HL-60 (cell line): ENCODE measurements around the gene CDCA5.

Experiments used
- DNase-seq, 2 experiments: peaks; one replicate each; pipeline ENCODE4 v3.0.0-alpha.2; 2010 to 2020; ENCODE audit warnings: low read depth in 1 of 2, low spot score in 1 of 2
- H3K27ac ChIP-seq: fragments of 250-450 bp; sonication (Bioruptor Pico); replicated peaks from 2 replicates; pipeline ENCODE4 v1.5.1; 2020; ENCODE audit warnings: mild to moderate bottlenecking, moderate library complexity
- H3K27me3 ChIP-seq: fragments of 250-450 bp; sonication (Bioruptor Pico); 2 replicates; pipeline ENCODE4 v1.5.1; 2021; ENCODE audit warnings: mild to moderate bottlenecking, moderate library complexity; ENCODE audit not compliant: insufficient read depth, poor library complexity, severe bottlenecking
- H3K4me3 ChIP-seq: replicated peaks from 2 replicates; pipeline ENCODE4 v1.5.1; 2011; ENCODE audit warnings: mild to moderate bottlenecking, control low read depth, low read length; ENCODE audit not compliant: insufficient read depth
- CTCF ChIP-seq: IDR thresholded peaks from one replicate; pipeline ENCODE4 v1.5.1; 2011; ENCODE audit warnings: low read length, control low read depth, inconsistent platforms; ENCODE audit not compliant: insufficient read depth
- GABPA ChIP-seq: IDR thresholded peaks from 2 replicates; pipeline ENCODE4 v1.6.1; 2012; ENCODE audit warnings: low read depth
- POLR2AphosphoS5 ChIP-seq: IDR thresholded peaks from 2 replicates; pipeline ENCODE4 v1.6.1; 2012; ENCODE audit warnings: low read depth
- REST ChIP-seq: IDR thresholded peaks from 2 replicates; pipeline ENCODE4 v1.6.1; 2012; ENCODE audit warnings: low read depth; ENCODE audit not compliant: insufficient replicate concordance
- SPI1 ChIP-seq: IDR thresholded peaks from 2 replicates; pipeline ENCODE4 v1.6.1; 2012; ENCODE audit warnings: low read depth, mild to moderate bottlenecking, borderline replicate concordance

CDCA5 gene

DNA sequence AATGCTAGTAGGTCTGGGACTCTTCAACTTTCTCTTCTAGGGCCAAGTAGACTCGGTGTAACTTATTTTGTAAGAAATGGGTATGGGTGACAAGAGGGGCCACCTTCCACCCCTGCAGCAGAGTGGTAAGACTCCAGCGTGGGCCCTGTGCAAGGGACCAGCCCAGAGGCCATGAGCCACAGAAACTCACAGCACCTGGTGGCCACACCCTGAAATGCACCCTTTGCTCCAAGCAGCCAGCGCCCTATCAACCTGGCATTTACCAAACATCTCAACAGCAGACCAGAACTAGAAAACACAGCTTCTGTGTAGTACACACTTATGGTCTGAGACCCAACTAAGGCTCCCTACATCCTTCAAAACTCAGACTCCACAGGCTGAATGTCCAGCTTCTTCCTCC, 5.7 kb downstream of the CDCA5 start:
- TF ChIP-seq SPI1 (no peak), CTCF (peak; percentile 82), GABPA (no peak)
- Histone ChIP-seq H3K27ac (no peak overlapping the region), H3K4me3 (no peak overlapping the region), H3K27me3 (no peaks in the 10 kb centered on the region)
- DNase-seq = peak; percentile 46 to 59

DNA sequence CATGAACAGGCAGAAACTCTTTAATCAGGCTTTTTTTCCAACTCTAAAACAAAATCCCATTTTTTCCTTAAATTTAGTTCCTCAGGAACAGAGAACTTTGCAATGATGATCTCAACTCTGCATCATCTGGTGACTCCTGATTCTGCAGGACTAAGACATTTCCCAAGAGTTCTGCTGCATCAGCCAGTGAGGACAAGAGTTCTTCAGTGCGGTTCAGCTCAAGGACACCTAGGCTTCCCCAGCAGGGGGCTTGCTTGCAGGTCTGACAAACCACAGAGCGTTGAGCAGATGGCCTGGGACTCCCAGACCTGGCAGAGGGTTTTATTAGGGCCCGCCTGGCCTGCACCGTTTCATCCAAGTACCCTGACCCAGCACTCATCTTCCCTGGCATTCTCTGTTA, 6.4 kb downstream of the CDCA5 start:
- DNase-seq = no peak
- no peak overlapping the region for H3K27ac ChIP-seq
- H3K4me3 ChIP-seq = no peak overlapping the region
- H3K27me3 ChIP-seq = no peaks in the 10 kb centered on the region
- TF ChIP-seq GABPA (no peak), CTCF (no peak), REST (no peak), POLR2AphosphoS5 (no peak), SPI1 (no peak)

- DNase-seq = no peak
These were observed 11.2 kb downstream of the CDCA5 start for GRCh38 chr11:65072631-65072966.

More at GRCh38 chr11:65072631-65072966, 11.2 kb downstream of the CDCA5 start:
- no peak overlapping the region for H3K27ac ChIP-seq
- no peaks in the 10 kb centered on the region for H3K27me3 ChIP-seq
- no peak for TF ChIP-seq GABPA
- no peak for TF ChIP-seq POLR2AphosphoS5
- TF ChIP-seq REST = no peak
- TF ChIP-seq CTCF = no peak
- TF ChIP-seq SPI1 = no peak
- H3K4me3 ChIP-seq = no peak overlapping the region
